GM23338 (cell line): Measurements from ENCODE around the gene PVALB. TPM values are rescaled to one million over a fixed set of nuclear protein-coding genes. Genes with fewer than 3 reads are reported as not detected.

Experiments
- CREB1 ChIP-seq: fragments of 250-450 bp; sonication (Bioruptor Pico); IDR thresholded peaks from 2 replicates; pipeline ENCODE4 v1.5.0; 2020; ENCODE audit warnings: low read depth, mild to moderate bottlenecking, moderate library complexity
- EZH2phosphoT487 ChIP-seq: fragments of 200-600 bp; sonication (generic); IDR thresholded peaks from one replicate; pipeline ENCODE4 v1.8.1; 2018; ENCODE audit warnings: antibody characterized with exemption; ENCODE audit not compliant: unreplicated experiment
- NANOG ChIP-seq: IDR thresholded peaks from 2 replicates; pipeline ENCODE4 v1.6.1; 2016; ENCODE audit warnings: antibody characterized with exemption, borderline replicate concordance
- polyA plus RNA-seq: library from polyadenylated mRNA; unstranded; fragments of >200 nt; fragmentation: Nextera tagmentation; extraction: Ambion mirVana; gene quantifications from 2 replicates; pipeline ENCODE4 v1.2.1, GENCODE V29; 2016
- total RNA-seq: library from RNA; depleted of rRNA; stranded (reverse); fragments of >200 nt; shearing (Covaris generic); gene quantifications from 2 replicates; pipeline ENCODE4 v1.2.3, GENCODE V29; 2014
- TF ChIP-seq, protein P1 (sequence below): fragments of 250-450 bp; sonication (Bioruptor Pico); IDR thresholded peaks from 2 replicates; pipeline ENCODE4 v1.5.0; 2020; ENCODE audit warnings: mild to moderate bottlenecking, moderate library complexity
- TF ChIP-seq, protein P2 (sequence below): IDR thresholded peaks from 2 replicates; pipeline ENCODE4 v1.6.1; 2016; ENCODE audit warnings: antibody characterized with exemption
- TF ChIP-seq, protein P3 (sequence below): IDR thresholded peaks from one replicate; pipeline ENCODE4 v1.6.1; 2018; ENCODE audit warnings: antibody characterized with exemption; ENCODE audit not compliant: unreplicated experiment
- TF ChIP-seq, protein P4 (sequence below), 2 experiments: fragments of 200-600 bp in 1 of 2; sonication (generic) in 1 of 2; conservative IDR thresholded peaks; 2 replicates each; pipeline versions ENCODE4 v1.5.1 to v1.6.1; 2016 to 2017; ENCODE audit warnings: antibody characterized with exemption in 2 of 2, low read depth in 2 of 2, mild to moderate bottlenecking in 2 of 2, moderate library complexity in 1 of 2

PVALB gene
- total and polyA plus RNA-seq, 2 experiments from 2014 or later, result 7.9 TPM; not detected in 1

DNA sequence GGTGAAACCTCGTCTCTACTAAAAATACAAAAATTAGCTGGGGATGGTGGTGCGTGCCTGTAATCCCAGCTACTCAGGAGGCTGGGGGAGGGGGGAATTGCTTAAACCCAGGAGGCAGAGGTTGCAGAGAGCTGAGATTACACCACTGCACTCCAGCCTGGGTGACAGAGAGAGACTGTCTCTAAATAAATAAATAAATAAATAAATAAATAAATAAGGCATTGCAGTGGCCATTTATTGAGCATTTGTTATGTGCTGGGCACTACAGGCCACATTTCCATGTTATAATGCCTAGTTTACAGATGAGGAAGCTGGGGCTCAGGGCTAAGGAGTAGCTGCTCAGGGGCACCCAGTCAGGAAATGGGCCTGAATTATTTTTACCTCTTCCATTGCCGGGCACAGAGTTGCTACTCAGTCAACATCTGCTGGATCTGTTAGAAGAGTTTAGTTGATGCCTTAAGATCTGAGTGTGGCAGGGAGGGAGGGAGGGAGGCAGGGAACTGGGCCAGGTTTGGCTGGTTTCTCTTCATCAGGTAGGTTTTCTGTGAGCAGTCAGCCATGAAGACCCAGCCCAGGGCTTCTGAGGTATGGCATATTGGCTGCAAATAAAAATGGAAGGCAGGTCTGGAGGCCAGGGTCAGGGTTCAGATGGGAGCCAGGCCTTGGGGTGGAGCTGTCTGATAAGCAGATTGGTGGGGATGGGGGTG lies 5.6 kb downstream of the PVALB start (continued):
- TF ChIP-seq, protein P1, sequence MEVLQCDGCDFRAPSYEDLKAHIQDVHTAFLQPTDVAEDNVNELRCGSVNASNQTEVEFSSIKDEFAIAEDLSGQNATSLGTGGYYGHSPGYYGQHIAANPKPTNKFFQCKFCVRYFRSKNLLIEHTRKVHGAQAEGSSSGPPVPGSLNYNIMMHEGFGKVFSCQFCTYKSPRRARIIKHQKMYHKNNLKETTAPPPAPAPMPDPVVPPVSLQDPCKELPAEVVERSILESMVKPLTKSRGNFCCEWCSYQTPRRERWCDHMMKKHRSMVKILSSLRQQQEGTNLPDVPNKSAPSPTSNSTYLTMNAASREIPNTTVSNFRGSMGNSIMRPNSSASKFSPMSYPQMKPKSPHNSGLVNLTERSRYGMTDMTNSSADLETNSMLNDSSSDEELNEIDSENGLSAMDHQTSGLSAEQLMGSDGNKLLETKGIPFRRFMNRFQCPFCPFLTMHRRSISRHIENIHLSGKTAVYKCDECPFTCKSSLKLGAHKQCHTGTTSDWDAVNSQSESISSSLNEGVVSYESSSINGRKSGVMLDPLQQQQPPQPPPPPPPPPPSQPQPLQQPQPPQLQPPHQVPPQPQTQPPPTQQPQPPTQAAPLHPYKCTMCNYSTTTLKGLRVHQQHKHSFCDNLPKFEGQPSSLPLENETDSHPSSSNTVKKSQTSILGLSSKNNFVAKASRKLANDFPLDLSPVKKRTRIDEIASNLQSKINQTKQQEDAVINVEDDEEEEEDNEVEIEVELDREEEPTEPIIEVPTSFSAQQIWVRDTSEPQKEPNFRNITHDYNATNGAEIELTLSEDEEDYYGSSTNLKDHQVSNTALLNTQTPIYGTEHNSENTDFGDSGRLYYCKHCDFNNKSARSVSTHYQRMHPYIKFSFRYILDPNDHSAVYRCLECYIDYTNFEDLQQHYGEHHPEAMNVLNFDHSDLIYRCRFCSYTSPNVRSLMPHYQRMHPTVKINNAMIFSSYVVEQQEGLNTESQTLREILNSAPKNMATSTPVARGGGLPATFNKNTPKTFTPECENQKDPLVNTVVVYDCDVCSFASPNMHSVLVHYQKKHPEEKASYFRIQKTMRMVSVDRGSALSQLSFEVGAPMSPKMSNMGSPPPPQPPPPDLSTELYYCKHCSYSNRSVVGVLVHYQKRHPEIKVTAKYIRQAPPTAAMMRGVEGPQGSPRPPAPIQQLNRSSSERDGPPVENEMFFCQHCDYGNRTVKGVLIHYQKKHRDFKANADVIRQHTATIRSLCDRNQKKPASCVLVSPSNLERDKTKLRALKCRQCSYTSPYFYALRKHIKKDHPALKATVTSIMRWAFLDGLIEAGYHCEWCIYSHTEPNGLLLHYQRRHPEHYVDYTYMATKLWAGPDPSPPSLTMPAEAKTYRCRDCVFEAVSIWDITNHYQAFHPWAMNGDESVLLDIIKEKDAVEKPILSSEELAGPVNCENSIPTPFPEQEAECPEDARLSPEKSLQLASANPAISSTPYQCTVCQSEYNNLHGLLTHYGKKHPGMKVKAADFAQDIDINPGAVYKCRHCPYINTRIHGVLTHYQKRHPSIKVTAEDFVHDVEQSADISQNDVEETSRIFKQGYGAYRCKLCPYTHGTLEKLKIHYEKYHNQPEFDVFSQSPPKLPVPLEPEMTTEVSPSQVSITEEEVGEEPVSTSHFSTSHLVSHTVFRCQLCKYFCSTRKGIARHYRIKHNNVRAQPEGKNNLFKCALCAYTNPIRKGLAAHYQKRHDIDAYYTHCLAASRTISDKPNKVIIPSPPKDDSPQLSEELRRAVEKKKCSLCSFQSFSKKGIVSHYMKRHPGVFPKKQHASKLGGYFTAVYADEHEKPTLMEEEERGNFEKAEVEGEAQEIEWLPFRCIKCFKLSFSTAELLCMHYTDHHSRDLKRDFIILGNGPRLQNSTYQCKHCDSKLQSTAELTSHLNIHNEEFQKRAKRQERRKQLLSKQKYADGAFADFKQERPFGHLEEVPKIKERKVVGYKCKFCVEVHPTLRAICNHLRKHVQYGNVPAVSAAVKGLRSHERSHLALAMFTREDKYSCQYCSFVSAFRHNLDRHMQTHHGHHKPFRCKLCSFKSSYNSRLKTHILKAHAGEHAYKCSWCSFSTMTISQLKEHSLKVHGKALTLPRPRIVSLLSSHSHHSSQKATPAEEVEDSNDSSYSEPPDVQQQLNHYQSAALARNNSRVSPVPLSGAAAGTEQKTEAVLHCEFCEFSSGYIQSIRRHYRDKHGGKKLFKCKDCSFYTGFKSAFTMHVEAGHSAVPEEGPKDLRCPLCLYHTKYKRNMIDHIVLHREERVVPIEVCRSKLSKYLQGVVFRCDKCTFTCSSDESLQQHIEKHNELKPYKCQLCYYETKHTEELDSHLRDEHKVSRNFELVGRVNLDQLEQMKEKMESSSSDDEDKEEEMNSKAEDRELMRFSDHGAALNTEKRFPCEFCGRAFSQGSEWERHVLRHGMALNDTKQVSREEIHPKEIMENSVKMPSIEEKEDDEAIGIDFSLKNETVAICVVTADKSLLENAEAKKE (CRISPR knock-in tag), result no peak
- TF ChIP-seq CREB1 (no peak), NANOG (no peak), EZH2phosphoT487 (no peak)
- TF ChIP-seq, protein P2, sequence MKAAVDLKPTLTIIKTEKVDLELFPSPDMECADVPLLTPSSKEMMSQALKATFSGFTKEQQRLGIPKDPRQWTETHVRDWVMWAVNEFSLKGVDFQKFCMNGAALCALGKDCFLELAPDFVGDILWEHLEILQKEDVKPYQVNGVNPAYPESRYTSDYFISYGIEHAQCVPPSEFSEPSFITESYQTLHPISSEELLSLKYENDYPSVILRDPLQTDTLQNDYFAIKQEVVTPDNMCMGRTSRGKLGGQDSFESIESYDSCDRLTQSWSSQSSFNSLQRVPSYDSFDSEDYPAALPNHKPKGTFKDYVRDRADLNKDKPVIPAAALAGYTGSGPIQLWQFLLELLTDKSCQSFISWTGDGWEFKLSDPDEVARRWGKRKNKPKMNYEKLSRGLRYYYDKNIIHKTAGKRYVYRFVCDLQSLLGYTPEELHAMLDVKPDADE, result no peak
- TF ChIP-seq, protein P3, sequence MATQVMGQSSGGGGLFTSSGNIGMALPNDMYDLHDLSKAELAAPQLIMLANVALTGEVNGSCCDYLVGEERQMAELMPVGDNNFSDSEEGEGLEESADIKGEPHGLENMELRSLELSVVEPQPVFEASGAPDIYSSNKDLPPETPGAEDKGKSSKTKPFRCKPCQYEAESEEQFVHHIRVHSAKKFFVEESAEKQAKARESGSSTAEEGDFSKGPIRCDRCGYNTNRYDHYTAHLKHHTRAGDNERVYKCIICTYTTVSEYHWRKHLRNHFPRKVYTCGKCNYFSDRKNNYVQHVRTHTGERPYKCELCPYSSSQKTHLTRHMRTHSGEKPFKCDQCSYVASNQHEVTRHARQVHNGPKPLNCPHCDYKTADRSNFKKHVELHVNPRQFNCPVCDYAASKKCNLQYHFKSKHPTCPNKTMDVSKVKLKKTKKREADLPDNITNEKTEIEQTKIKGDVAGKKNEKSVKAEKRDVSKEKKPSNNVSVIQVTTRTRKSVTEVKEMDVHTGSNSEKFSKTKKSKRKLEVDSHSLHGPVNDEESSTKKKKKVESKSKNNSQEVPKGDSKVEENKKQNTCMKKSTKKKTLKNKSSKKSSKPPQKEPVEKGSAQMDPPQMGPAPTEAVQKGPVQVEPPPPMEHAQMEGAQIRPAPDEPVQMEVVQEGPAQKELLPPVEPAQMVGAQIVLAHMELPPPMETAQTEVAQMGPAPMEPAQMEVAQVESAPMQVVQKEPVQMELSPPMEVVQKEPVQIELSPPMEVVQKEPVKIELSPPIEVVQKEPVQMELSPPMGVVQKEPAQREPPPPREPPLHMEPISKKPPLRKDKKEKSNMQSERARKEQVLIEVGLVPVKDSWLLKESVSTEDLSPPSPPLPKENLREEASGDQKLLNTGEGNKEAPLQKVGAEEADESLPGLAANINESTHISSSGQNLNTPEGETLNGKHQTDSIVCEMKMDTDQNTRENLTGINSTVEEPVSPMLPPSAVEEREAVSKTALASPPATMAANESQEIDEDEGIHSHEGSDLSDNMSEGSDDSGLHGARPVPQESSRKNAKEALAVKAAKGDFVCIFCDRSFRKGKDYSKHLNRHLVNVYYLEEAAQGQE, result no peak
- TF ChIP-seq, protein P4, sequence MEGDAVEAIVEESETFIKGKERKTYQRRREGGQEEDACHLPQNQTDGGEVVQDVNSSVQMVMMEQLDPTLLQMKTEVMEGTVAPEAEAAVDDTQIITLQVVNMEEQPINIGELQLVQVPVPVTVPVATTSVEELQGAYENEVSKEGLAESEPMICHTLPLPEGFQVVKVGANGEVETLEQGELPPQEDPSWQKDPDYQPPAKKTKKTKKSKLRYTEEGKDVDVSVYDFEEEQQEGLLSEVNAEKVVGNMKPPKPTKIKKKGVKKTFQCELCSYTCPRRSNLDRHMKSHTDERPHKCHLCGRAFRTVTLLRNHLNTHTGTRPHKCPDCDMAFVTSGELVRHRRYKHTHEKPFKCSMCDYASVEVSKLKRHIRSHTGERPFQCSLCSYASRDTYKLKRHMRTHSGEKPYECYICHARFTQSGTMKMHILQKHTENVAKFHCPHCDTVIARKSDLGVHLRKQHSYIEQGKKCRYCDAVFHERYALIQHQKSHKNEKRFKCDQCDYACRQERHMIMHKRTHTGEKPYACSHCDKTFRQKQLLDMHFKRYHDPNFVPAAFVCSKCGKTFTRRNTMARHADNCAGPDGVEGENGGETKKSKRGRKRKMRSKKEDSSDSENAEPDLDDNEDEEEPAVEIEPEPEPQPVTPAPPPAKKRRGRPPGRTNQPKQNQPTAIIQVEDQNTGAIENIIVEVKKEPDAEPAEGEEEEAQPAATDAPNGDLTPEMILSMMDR (conservative IDR thresholded peaks at IDR 0.05; ENCODE audit: low read depth in 2 of 2), result no peak
